Adrenal gland (tissue), 5 donors: ENCODE data around the gene MYH10.

Source experiments
- CTCF ChIP-seq, 6 experiments: fragments of 450-650 bp in 4 of 6; fragments of 200-600 bp in 2 of 6; sonication (generic) in 1 of 6; IDR thresholded peaks; 1 replicate in 5 of 6; 2 replicates in 1 of 6; pipeline versions ENCODE4 v1.5.1 to v1.8.0; 2016 to 2021; ENCODE audit warnings: antibody characterized with exemption in 6 of 6, mild to moderate bottlenecking in 2 of 6, moderate library complexity in 1 of 6
- POLR2A ChIP-seq, 2 donors: fragments of 450-650 bp; IDR thresholded peaks; one replicate each; pipeline ENCODE4 v1.6.1; 2017; ENCODE audit warnings: antibody characterized with exemption in 2 of 2, mild to moderate bottlenecking in 2 of 2, moderate library complexity in 1 of 2
- donor health status: DM: no; HTN: no; CAD: no.

GRCh38 chr17:8436844-8437171 is 193.7 kb downstream of the MYH10 start:
- no peak for TF ChIP-seq POLR2A (IDR thresholded peaks at IDR 0.05)
- TF ChIP-seq CTCF (IDR thresholded peaks at IDR 0.05), result no peak
